H9 (cell line): ENCODE data around the gene KLF18. TPM values are rescaled to one million over a fixed set of nuclear protein-coding genes. Genes with fewer than 3 reads are reported as not detected.

ENCODE experiments used
- DNase-seq: peaks from one replicate; pipeline ENCODE4 v3.0.0-alpha.2; 2017
- H2AFZ ChIP-seq: one replicate; pipeline ENCODE4 v1.6.1; 2013; ENCODE audit warnings: mild to moderate bottlenecking, low read length, control low read depth, moderate library complexity
- H2AK5ac ChIP-seq: 2 replicates; pipeline ENCODE4 v1.6.1; 2013; ENCODE audit warnings: low read length, control low read depth, mixed read lengths; ENCODE audit not compliant: insufficient read length
- H2BK120ac ChIP-seq: one replicate; pipeline ENCODE4 v1.6.1; 2013; ENCODE audit warnings: low read depth, mild to moderate bottlenecking, low read length, control low read depth, inconsistent platforms; ENCODE audit not compliant: poor library complexity, severe bottlenecking
- H2BK12ac ChIP-seq: 2 replicates; pipeline ENCODE4 v1.6.1; 2013; ENCODE audit warnings: low read length, control low read depth, mixed read lengths, low read depth; ENCODE audit not compliant: insufficient read length
- H2BK15ac ChIP-seq: 2 replicates; pipeline ENCODE4 v1.6.1; 2013; ENCODE audit warnings: low read depth, low read length, control low read depth
- H2BK20ac ChIP-seq: one replicate; pipeline ENCODE4 v1.6.1; 2013; ENCODE audit warnings: low read depth, mild to moderate bottlenecking, low read length, control low read depth, inconsistent platforms; ENCODE audit not compliant: poor library complexity, severe bottlenecking
- H2BK5ac ChIP-seq: 2 replicates; pipeline ENCODE4 v1.6.1; 2013; ENCODE audit warnings: low read length, control low read depth, mixed read lengths; ENCODE audit not compliant: insufficient read length
- H3K14ac ChIP-seq: 2 replicates; pipeline ENCODE4 v1.6.1; 2013; ENCODE audit warnings: low read length, control low read depth; ENCODE audit not compliant: insufficient read depth
- H3K18ac ChIP-seq: 2 replicates; pipeline ENCODE4 v1.6.1; 2013; ENCODE audit warnings: low read depth, mild to moderate bottlenecking, mixed read lengths, low read length, control low read depth; ENCODE audit not compliant: insufficient read length
- H3K23ac ChIP-seq: 2 replicates; pipeline ENCODE4 v1.6.1; 2013; ENCODE audit warnings: low read length, control low read depth, mixed read lengths, low read depth; ENCODE audit not compliant: insufficient read length
- H3K23me2 ChIP-seq: 2 replicates; pipeline ENCODE4 v1.6.1; 2013; ENCODE audit warnings: low read depth, mild to moderate bottlenecking, mixed read lengths, low read length, control low read depth; ENCODE audit not compliant: insufficient read length, poor library complexity, severe bottlenecking
- H3K27ac ChIP-seq: 2 replicates; pipeline ENCODE4 v1.5.1; 2013; ENCODE audit warnings: low read length, control low read depth, mixed read lengths, low read depth; ENCODE audit not compliant: insufficient read length
- H3K27me3 ChIP-seq: 2 replicates; pipeline ENCODE4 v1.6.1; 2013; ENCODE audit warnings: low read length, control low read depth, inconsistent platforms; ENCODE audit not compliant: insufficient read depth
- H3K4ac ChIP-seq: 2 replicates; pipeline ENCODE4 v1.6.1; 2013; ENCODE audit warnings: low read depth, mild to moderate bottlenecking, control low read depth, inconsistent platforms, low read length, moderate library complexity
- H3K4me1 ChIP-seq: 2 replicates; pipeline ENCODE4 v1.6.1; 2013; ENCODE audit warnings: low read length, control low read depth, inconsistent platforms; ENCODE audit not compliant: insufficient read depth
- H3K4me2 ChIP-seq: 2 replicates; pipeline ENCODE4 v1.6.1; 2013; ENCODE audit warnings: low read length, control low read depth, mixed read lengths; ENCODE audit not compliant: insufficient read length, insufficient read depth
- H3K56ac ChIP-seq: 2 replicates; pipeline ENCODE4 v1.6.1; 2013; ENCODE audit warnings: low read depth, mild to moderate bottlenecking, mixed read lengths, low read length, control low read depth; ENCODE audit not compliant: insufficient read length
- H3K79me1 ChIP-seq: 2 replicates; pipeline ENCODE4 v1.6.1; 2013; ENCODE audit warnings: low read depth, mild to moderate bottlenecking, moderate library complexity, low read length, control low read depth, inconsistent platforms; ENCODE audit not compliant: insufficient read depth, poor library complexity, severe bottlenecking
- H3K79me2 ChIP-seq: 2 replicates; pipeline ENCODE4 v1.6.1; 2013; ENCODE audit warnings: low read length, control low read depth, inconsistent platforms; ENCODE audit not compliant: insufficient read depth
- H3K9ac ChIP-seq: 2 replicates; pipeline ENCODE4 v1.6.1; 2013; ENCODE audit warnings: low read length, control low read depth, mixed read lengths; ENCODE audit not compliant: insufficient read length; ENCODE audit errors: extremely low read depth
- H3K9me3 ChIP-seq: one replicate; pipeline ENCODE4 v1.6.1; 2013; ENCODE audit warnings: low read depth, low read length, inconsistent platforms; ENCODE audit not compliant: control insufficient read depth
- H3T11ph ChIP-seq: one replicate; pipeline ENCODE4 v1.6.1; 2013; ENCODE audit warnings: mild to moderate bottlenecking, low read length, control low read depth, inconsistent platforms
- H4K20me1 ChIP-seq: one replicate; pipeline ENCODE4 v1.6.1; 2013; ENCODE audit not compliant: control insufficient read depth, insufficient read length, insufficient read depth
- H4K5ac ChIP-seq: 2 replicates; pipeline ENCODE4 v1.6.1; 2013; ENCODE audit warnings: low read depth, mild to moderate bottlenecking, mixed read lengths, low read length, control low read depth; ENCODE audit not compliant: insufficient read length
- H4K8ac ChIP-seq: replicated peaks from 2 replicates; pipeline ENCODE4 v1.6.1; 2013; ENCODE audit warnings: low read length, control low read depth, mixed read lengths, low read depth; ENCODE audit not compliant: insufficient read length
- H4K91ac ChIP-seq: 2 replicates; pipeline ENCODE4 v1.6.1; 2013; ENCODE audit warnings: low read depth, mild to moderate bottlenecking, moderate library complexity, mixed read lengths, low read length, control low read depth; ENCODE audit not compliant: insufficient read length
- H3K27ac Mint-ChIP-seq, 3 experiments: 2 replicates in 2 of 3; 3 replicates in 1 of 3; pipeline ENCODE4 v1.8.0; 2020 to 2021; ENCODE audit warnings: mixed read lengths in 3 of 3, mild to moderate bottlenecking in 1 of 3, moderate library complexity in 1 of 3
- H3K27me3 Mint-ChIP-seq: 2 replicates; pipeline ENCODE4 v1.8.0; 2021; ENCODE audit warnings: low read depth, mild to moderate bottlenecking, moderate library complexity, mixed read lengths
- H3K36me3 Mint-ChIP-seq, 3 experiments: 2 replicates in 2 of 3; 3 replicates in 1 of 3; pipeline ENCODE4 v1.8.0; 2020 to 2021; ENCODE audit warnings: low read depth in 3 of 3, mixed read lengths in 3 of 3; ENCODE audit not compliant: insufficient read depth in 1 of 3
- H3K4me1 Mint-ChIP-seq, 2 experiments: 2 replicates each; pipeline ENCODE4 v1.8.0; 2020; ENCODE audit warnings: mixed read lengths in 2 of 2
- H3K4me3 Mint-ChIP-seq, 2 experiments: 2 replicates in 1 of 2; 3 replicates in 1 of 2; pipeline ENCODE4 v1.8.0; 2020 to 2021; ENCODE audit warnings: mild to moderate bottlenecking in 2 of 2, mixed read lengths in 2 of 2, moderate library complexity in 1 of 2
- H3K9me3 Mint-ChIP-seq, 2 experiments: 2 replicates in 1 of 2; 3 replicates in 1 of 2; pipeline ENCODE4 v1.8.0; 2020; ENCODE audit warnings: mild to moderate bottlenecking in 2 of 2, mixed read lengths in 2 of 2, moderate library complexity in 1 of 2
- CTCF ChIP-seq: fragments of 200-600 bp; sonication (generic); conservative IDR thresholded peaks from 3 replicates; pipeline ENCODE4 v1.8.0; 2021; ENCODE audit warnings: antibody characterized with exemption, mild to moderate bottlenecking
- WGBS: extraction: QIAGEN DNeasy Blood & Tissue Kit; methylation state at CpG from one replicate; pipeline ENCODE4 v1.1.7; 2013; ENCODE audit warnings: missing lambda C conversion rate, low lambda C conversion rate, mixed read lengths; ENCODE audit not compliant: insufficient read length; ENCODE audit errors: extremely low coverage; 5-methylcytosine and 5-hydroxymethylcytosine counted together
- total RNA-seq: library from RNA; stranded (reverse); gene quantifications from 2 replicates; pipeline ENCODE4 v1.2.1, GENCODE V29; 2021

KLF18 gene
- total RNA-seq, 1 experiment from 2014 or later: 0.07 TPM

GRCh38 chr1:44151332-44151731, 9.9 kb upstream of the KLF18 start:
- Histone ChIP-seq H4K91ac (no peak overlapping the region), H2BK5ac (no peak overlapping the region), H3T11ph (no peak overlapping the region), H4K8ac (no peak overlapping the region), H3K23me2 (no peaks in the 10 kb centered on the region), H3K27ac (no peak overlapping the region), H2AK5ac (no peak overlapping the region), H3K9ac (no peak overlapping the region), H2BK120ac (no peak overlapping the region), H4K20me1 (no peaks in the 10 kb centered on the region), H2BK12ac (no peak overlapping the region), H3K4me2 (no peak overlapping the region), H4K5ac (no peak overlapping the region), H2BK20ac (no peak overlapping the region), H3K4me1 (0 out of 2 replicates have a peak, but pooled peaks cover 3% of the 10 kb centered on the region), H3K79me2 (no peaks in the 10 kb centered on the region), H3K18ac (no peak overlapping the region), H3K23ac (no peak overlapping the region), H2AFZ (no peak overlapping the region), H3K56ac (no peak overlapping the region), H3K27me3 (no peaks in the 10 kb centered on the region), H3K4ac (no peak overlapping the region), H2BK15ac (no peak overlapping the region), H3K14ac (no peak overlapping the region), H3K79me1 (no peaks in the 10 kb centered on the region), H3K9me3 (no peaks in the 10 kb centered on the region)
- WGBS: no CpG with 5 or more reads among the region's 6 CpGs
- Mint-ChIP-seq H3K36me3 (peaks cover 0 to 5% (median 3%) of the 10 kb centered on the region in 3 experiments; a peak in 4 of 7 replicates), H3K27me3 (no peaks in the 10 kb centered on the region), H3K4me1 (peaks cover 27 to 32% of the 10 kb centered on the region in 2 experiments), H3K9me3 (peaks cover 0 to 4% of the 10 kb centered on the region in 2 experiments; a peak in 3 of 5 replicates), H3K27ac (no peak overlapping the region), H3K4me3 (no peak overlapping the region)
- no peak for DNase-seq
- TF ChIP-seq CTCF: no peak
